GM23338 (cell line): ENCODE measurements around the gene SPINDOC. TPM values are rescaled to one million over a fixed set of nuclear protein-coding genes. Genes with fewer than 3 reads are reported as not detected.

ENCODE experiments used
- ATAC-seq: fragments of 200-7000 bp; cut with Tn5 transposase; 3 replicates; pipeline ENCODE4 v1.9.1; 2020
- DNase-seq: peaks from one replicate; pipeline ENCODE4 v3.0.0-alpha.2; 2015; ENCODE audit warnings: low spot score
- H2AFZ ChIP-seq: fragments of 200-600 bp; sonication (generic); 2 replicates; pipeline ENCODE4 v1.8.0; 2016; ENCODE audit warnings: antibody characterized with exemption, mild to moderate bottlenecking, moderate library complexity
- H3F3A ChIP-seq: fragments of 200-600 bp; sonication (generic); replicated peaks from 2 replicates; pipeline ENCODE4 v1.8.0; 2017; ENCODE audit warnings: antibody characterized with exemption, mixed run types, low read depth
- H3K27ac ChIP-seq: fragments of 200-600 bp; sonication (generic); 2 replicates; pipeline ENCODE4 v1.6.1; 2016; ENCODE audit warnings: low read depth
- H3K27me3 ChIP-seq: fragments of 200-600 bp; sonication (generic); 2 replicates; pipeline ENCODE4 v1.8.0; 2016; ENCODE audit warnings: mild to moderate bottlenecking, mixed run types, moderate library complexity; ENCODE audit not compliant: insufficient read depth
- H3K36me3 ChIP-seq: fragments of 200-600 bp; sonication (generic); 2 replicates; pipeline ENCODE4 v1.8.0; 2016; ENCODE audit warnings: mild to moderate bottlenecking; ENCODE audit not compliant: insufficient read depth
- H3K4me1 ChIP-seq: fragments of 200-600 bp; sonication (generic); 2 replicates; pipeline ENCODE4 v1.8.0; 2016; ENCODE audit warnings: mild to moderate bottlenecking, moderate library complexity; ENCODE audit not compliant: insufficient read depth
- H3K4me2 ChIP-seq: fragments of 200-600 bp; sonication (generic); 2 replicates; pipeline ENCODE4 v1.7.1; 2017; ENCODE audit warnings: mixed run types
- H3K4me3 ChIP-seq: fragments of 200-600 bp; sonication (generic); 2 replicates; pipeline ENCODE4 v1.6.1; 2016; ENCODE audit warnings: mixed run types
- H3K79me2 ChIP-seq: fragments of 200-600 bp; sonication (generic); replicated peaks from 2 replicates; pipeline ENCODE4 v1.8.0; 2017; ENCODE audit warnings: mild to moderate bottlenecking; ENCODE audit not compliant: insufficient read depth
- H3K9me2 ChIP-seq: fragments of 200-600 bp; sonication (generic); 2 replicates; pipeline ENCODE4 v1.8.0; 2017; ENCODE audit not compliant: insufficient read depth
- H4K20me1 ChIP-seq: fragments of 200-600 bp; sonication (generic); replicated peaks from 2 replicates; pipeline ENCODE4 v1.8.0; 2017; ENCODE audit warnings: mild to moderate bottlenecking; ENCODE audit not compliant: insufficient read depth
- H3K27ac Mint-ChIP-seq: 2 replicates; pipeline ENCODE4 v1.8.0; 2020; ENCODE audit warnings: inconsistent platforms, mild to moderate bottlenecking, moderate library complexity, mixed read lengths
- H3K27me3 Mint-ChIP-seq: 3 replicates; pipeline ENCODE4 v1.8.0; 2022; ENCODE audit warnings: low read depth, mild to moderate bottlenecking, moderate library complexity, mixed read lengths, inconsistent platforms; ENCODE audit not compliant: insufficient read depth, poor library complexity
- H3K36me3 Mint-ChIP-seq: 3 replicates; pipeline ENCODE4 v1.8.0; 2021; ENCODE audit warnings: low read depth, mild to moderate bottlenecking, inconsistent platforms, moderate library complexity, mixed read lengths
- H3K4me1 Mint-ChIP-seq: 3 replicates; pipeline ENCODE4 v1.8.0; 2020; ENCODE audit warnings: mild to moderate bottlenecking, inconsistent platforms, mixed read lengths
- H3K4me3 Mint-ChIP-seq: 3 replicates; pipeline ENCODE4 v1.8.0; 2021; ENCODE audit warnings: moderate library complexity, mild to moderate bottlenecking, inconsistent platforms, mixed read lengths
- H3K9me3 Mint-ChIP-seq: 3 replicates; pipeline ENCODE4 v1.8.0; 2020; ENCODE audit warnings: moderate library complexity, mild to moderate bottlenecking, inconsistent platforms, mixed read lengths
- CREB1 ChIP-seq: fragments of 250-450 bp; sonication (Bioruptor Pico); IDR thresholded peaks from 2 replicates; pipeline ENCODE4 v1.5.0; 2020; ENCODE audit warnings: low read depth, mild to moderate bottlenecking, moderate library complexity
- CTCF ChIP-seq, 2 experiments: fragments of 200-600 bp in 1 of 2; sonication (generic) in 1 of 2; conservative IDR thresholded peaks; 2 replicates each; pipeline versions ENCODE4 v1.5.1 to v1.6.1; 2016 to 2017; ENCODE audit warnings: antibody characterized with exemption in 2 of 2, low read depth in 2 of 2, mild to moderate bottlenecking in 2 of 2, moderate library complexity in 1 of 2
- EZH2 ChIP-seq: fragments of 200-600 bp; sonication (generic); IDR thresholded peaks from one replicate; pipeline ENCODE4 v1.8.0; 2017; ENCODE audit warnings: antibody characterized with exemption, mild to moderate bottlenecking, low read depth; ENCODE audit not compliant: unreplicated experiment
- JUNB ChIP-seq: IDR thresholded peaks from one replicate; pipeline ENCODE4 v1.6.1; 2016; ENCODE audit warnings: antibody characterized with exemption; ENCODE audit not compliant: unreplicated experiment
- POLR2AphosphoS5 ChIP-seq: IDR thresholded peaks from 2 replicates; pipeline ENCODE4 v1.6.1; 2016; ENCODE audit warnings: antibody characterized with exemption, low read depth
- ZNF462 ChIP-seq: fragments of 250-450 bp; sonication (Bioruptor Pico); IDR thresholded peaks from 2 replicates; pipeline ENCODE4 v1.5.0; 2020; ENCODE audit warnings: mild to moderate bottlenecking, moderate library complexity
- polyA plus RNA-seq: library from polyadenylated mRNA; unstranded; fragments of >200 nt; fragmentation: Nextera tagmentation; extraction: Ambion mirVana; gene quantifications from 2 replicates; pipeline ENCODE4 v1.2.1, GENCODE V29; 2016
- total RNA-seq: library from RNA; depleted of rRNA; stranded (reverse); fragments of >200 nt; shearing (Covaris generic); gene quantifications from 2 replicates; pipeline ENCODE4 v1.2.3, GENCODE V29; 2014

The SPINDOC gene
- total and polyA plus RNA-seq, 2 experiments from 2014 or later = 9.4 to 84.7 TPM

DNA sequence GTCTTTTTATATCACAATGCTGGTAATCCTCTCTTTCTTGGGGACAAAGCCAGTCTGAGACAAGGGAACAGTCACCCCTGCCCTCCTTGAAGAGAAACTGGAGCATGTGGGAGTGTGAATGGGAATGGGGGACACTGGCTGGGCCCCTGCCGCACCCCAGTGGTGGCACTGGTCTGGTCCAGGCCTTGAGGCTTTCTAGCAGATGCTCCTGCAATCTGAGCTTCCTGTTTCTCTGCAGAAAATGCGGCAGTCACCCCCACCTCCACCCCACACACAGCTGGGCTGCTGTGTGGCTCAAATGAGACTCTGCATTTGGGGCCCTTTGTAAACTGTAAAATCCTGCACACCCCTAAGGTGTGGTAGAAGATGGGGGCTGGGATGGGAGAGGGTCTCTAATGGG is 19.1 kb downstream of the SPINDOC start:
- no peak for DNase-seq
- peak overlapping the region; percentile 78; the same call in 1 of the 2 replicates for H3K27ac Mint-ChIP-seq

More for the DNA sequence above, 19.1 kb downstream of the SPINDOC start:
- Mint-ChIP-seq H3K9me3 (no peaks in the 10 kb centered on the region), H3K4me1 (peaks cover 34% of the 10 kb centered on the region), H3K27me3 (peaks cover 18% of the 10 kb centered on the region), H3K36me3 (peaks cover 8% of the 10 kb centered on the region; the same call in 2 of the 3 replicates), H3K4me3 (no peak overlapping the region)
- Histone ChIP-seq H3K27ac (no peak overlapping the region), H3F3A (peaks cover 12% of the 10 kb centered on the region), H4K20me1 (no peaks in the 10 kb centered on the region; the same call in 1 of the 2 replicates), H3K27me3 (no peaks in the 10 kb centered on the region), H3K36me3 (no peaks in the 10 kb centered on the region), H3K4me1 (peaks cover 23% of the 10 kb centered on the region), H3K4me3 (peak overlapping the region; percentile 21; the same call in 1 of the 2 replicates), H3K4me2 (peak overlapping the region; percentile 65), H3K9me2 (no peaks in the 10 kb centered on the region), H2AFZ (no peak overlapping the region), H3K79me2 (no peaks in the 10 kb centered on the region)
- TF ChIP-seq POLR2AphosphoS5 (no peak), CTCF (conservative IDR thresholded peaks at IDR 0.05; ENCODE audit: low read depth in 2 of 2) (0 out of 4 replicates have a peak, but pooled peaks of 1 of the 2 experiments have one; percentile 10), CREB1 (CRISPR knock-in tag) (no peak), JUNB (no peak), EZH2 (no peak), ZNF462 (no peak)
- no peak for ATAC-seq
